Tibial artery (tissue), 4 donors: Measurements from ENCODE around the gene SLCO3A1.

Source experiments
- DNase-seq, 2 donors: peaks; one replicate each; pipeline ENCODE4 v3.0.0-alpha.2; 2019
- H3K27ac ChIP-seq, 2 donors: fragments of 200-600 bp; sonication (generic) in 1 of 2; 1 replicate in 1 of 2; 2 replicates in 1 of 2; pipeline ENCODE4 v1.5.1; 2018 to 2019; ENCODE audit warnings: mild to moderate bottlenecking in 1 of 2
- H3K27me3 ChIP-seq, 2 donors: fragments of 200-600 bp; sonication (generic) in 1 of 2; one replicate each; pipeline versions ENCODE4 v1.5.1 to v1.6.0; 2016 to 2019
- H3K36me3 ChIP-seq, 3 donors: fragments of 200-600 bp; sonication (generic) in 2 of 3; one replicate each; pipeline ENCODE4 v1.5.1; 2016 to 2019; ENCODE audit warnings: mild to moderate bottlenecking in 2 of 3
- H3K4me1 ChIP-seq, 4 donors: fragments of 200-600 bp; sonication (generic) in 2 of 4; 1 replicate in 3 of 4; 2 replicates in 1 of 4; pipeline ENCODE4 v1.5.1; 2016 to 2019
- H3K4me3 ChIP-seq, 2 donors: fragments of 200-600 bp; sonication (generic) in 1 of 2; 1 replicate in 1 of 2; 2 replicates in 1 of 2; pipeline ENCODE4 v1.5.1; 2018 to 2019; ENCODE audit warnings: mild to moderate bottlenecking in 2 of 2
- H3K9me3 ChIP-seq, 3 donors: fragments of 200-600 bp; sonication (generic) in 1 of 3; one replicate each; pipeline ENCODE4 v1.5.1; 2016 to 2019
- intact Hi-C: fragments of 100-400 bp; cut with DNase I; formaldehyde crosslinking; loops from one replicate; pipeline ENCODE4 v1.15.0; 2023; ENCODE audit warnings: low total_unique reads
- TF ChIP-seq, protein P1 (sequence below), 2 experiments: fragments of 200-600 bp in 1 of 2; fragments of 450-650 bp in 1 of 2; IDR thresholded peaks; one replicate each; pipeline ENCODE4 v1.5.1; 2017 to 2019; ENCODE audit warnings: antibody characterized with exemption in 2 of 2, mild to moderate bottlenecking in 1 of 2, moderate library complexity in 1 of 2

The SLCO3A1 gene

DNA sequence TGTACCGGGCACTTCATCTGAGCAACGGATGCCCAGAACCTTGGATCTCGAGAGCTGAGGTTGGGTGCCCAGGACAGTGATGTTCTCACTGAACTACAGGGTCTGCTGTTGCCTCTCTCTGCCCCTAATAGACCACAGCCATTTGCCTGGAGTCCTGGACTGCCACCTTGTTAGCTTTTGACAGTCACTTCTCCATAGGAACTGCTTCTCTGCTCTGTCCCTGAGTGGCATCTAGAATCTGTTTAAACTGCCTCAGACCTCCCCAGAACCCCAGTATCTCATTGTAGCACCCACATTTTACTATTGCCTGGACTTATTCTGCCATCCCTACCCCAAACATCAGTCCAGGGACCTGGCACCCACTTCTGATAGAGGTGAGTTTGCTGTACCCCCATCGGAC is 194.4 kb downstream of the SLCO3A1 start:
- intact Hi-C loops, result no loop called here
- Histone ChIP-seq H3K27ac (no peak overlapping the region), H3K36me3 (no peaks in the 10 kb centered on the region), H3K4me1 (peaks cover 0 to 4% (median 0%) of the 10 kb centered on the region in 4 donors), H3K27me3 (no peaks in the 10 kb centered on the region), H3K4me3 (no peak overlapping the region), H3K9me3 (no peaks in the 10 kb centered on the region)
- TF ChIP-seq, protein P1, sequence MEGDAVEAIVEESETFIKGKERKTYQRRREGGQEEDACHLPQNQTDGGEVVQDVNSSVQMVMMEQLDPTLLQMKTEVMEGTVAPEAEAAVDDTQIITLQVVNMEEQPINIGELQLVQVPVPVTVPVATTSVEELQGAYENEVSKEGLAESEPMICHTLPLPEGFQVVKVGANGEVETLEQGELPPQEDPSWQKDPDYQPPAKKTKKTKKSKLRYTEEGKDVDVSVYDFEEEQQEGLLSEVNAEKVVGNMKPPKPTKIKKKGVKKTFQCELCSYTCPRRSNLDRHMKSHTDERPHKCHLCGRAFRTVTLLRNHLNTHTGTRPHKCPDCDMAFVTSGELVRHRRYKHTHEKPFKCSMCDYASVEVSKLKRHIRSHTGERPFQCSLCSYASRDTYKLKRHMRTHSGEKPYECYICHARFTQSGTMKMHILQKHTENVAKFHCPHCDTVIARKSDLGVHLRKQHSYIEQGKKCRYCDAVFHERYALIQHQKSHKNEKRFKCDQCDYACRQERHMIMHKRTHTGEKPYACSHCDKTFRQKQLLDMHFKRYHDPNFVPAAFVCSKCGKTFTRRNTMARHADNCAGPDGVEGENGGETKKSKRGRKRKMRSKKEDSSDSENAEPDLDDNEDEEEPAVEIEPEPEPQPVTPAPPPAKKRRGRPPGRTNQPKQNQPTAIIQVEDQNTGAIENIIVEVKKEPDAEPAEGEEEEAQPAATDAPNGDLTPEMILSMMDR (IDR thresholded peaks at IDR 0.05), result no peak
- DNase-seq, result no peak

DNA sequence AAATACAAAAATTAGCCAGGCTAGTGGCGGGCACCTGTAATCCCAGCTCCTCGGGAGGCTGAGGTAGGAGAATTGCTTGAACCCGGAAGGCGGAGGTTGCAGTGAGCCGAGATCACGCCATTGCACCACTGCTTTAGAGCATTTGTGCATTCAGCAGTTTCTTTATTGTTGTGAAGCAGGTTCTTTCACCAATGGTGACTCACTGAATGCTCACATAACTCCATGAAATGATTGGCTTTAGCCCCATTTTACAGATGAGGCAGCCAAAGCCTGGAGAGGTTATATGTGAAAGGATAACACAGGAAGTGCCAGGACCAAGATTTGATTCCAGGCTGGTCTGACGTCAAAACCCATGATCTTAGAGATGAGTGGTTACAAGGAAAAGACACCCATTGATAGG is 195.2 kb downstream of the SLCO3A1 start:
- H3K36me3 ChIP-seq, result no peaks in the 10 kb centered on the region
- intact Hi-C loops, result no loop called here
- no peaks in the 10 kb centered on the region for H3K9me3 ChIP-seq
- H3K27me3 ChIP-seq, result no peaks in the 10 kb centered on the region
- no peak for DNase-seq
- no peak overlapping the region for H3K27ac ChIP-seq
- TF ChIP-seq, protein P1 (IDR thresholded peaks at IDR 0.05), result no peak
- no peak overlapping the region for H3K4me3 ChIP-seq
- peaks cover 0 to 4% (median 0%) of the 10 kb centered on the region in 4 donors for H3K4me1 ChIP-seq

DNA sequence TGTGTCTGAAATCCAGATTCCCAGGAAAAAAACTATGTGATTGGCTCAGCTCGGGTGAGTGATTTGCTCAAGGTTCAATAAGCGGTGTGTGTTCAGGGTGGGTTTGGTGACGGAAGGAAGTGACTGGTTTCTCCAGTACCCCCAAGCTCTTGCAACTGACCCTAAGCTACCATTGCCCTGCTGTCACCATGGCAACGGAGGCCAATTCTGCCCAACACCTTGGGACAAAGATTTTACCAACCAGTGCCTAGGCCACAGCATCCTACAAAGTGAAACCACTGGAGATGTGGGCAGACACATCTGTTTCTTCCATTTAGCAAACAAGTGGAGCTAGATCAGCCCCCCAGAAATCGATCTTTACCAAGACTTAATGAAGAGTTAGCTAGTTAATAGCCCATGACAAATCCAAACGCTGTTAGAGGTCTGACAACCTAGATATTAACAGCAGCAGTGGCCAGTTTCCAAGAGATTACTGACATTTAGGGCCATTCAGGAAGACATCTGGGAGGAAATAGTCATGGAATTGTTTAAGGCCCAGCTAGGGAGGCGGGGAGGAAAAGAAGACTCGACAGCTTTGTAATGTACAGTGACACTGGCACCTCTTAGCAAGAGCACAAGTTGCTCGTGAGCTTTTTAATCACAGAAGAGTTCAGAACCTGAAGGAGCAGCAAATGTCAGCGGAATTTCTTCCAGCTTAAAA is 195.9 kb downstream of the SLCO3A1 start:
- TF ChIP-seq, protein P1 (IDR thresholded peaks at IDR 0.05), result no peak
- H3K36me3 ChIP-seq, result no peaks in the 10 kb centered on the region
- H3K9me3 ChIP-seq, result no peaks in the 10 kb centered on the region
- H3K27me3 ChIP-seq, result no peaks in the 10 kb centered on the region
- intact Hi-C loops, result no loop called here
- no peak overlapping the region for H3K4me3 ChIP-seq
- no peak for DNase-seq
- H3K27ac ChIP-seq, result no peak overlapping the region
- peaks cover 0 to 4% (median 0%) of the 10 kb centered on the region in 4 donors for H3K4me1 ChIP-seq

DNA sequence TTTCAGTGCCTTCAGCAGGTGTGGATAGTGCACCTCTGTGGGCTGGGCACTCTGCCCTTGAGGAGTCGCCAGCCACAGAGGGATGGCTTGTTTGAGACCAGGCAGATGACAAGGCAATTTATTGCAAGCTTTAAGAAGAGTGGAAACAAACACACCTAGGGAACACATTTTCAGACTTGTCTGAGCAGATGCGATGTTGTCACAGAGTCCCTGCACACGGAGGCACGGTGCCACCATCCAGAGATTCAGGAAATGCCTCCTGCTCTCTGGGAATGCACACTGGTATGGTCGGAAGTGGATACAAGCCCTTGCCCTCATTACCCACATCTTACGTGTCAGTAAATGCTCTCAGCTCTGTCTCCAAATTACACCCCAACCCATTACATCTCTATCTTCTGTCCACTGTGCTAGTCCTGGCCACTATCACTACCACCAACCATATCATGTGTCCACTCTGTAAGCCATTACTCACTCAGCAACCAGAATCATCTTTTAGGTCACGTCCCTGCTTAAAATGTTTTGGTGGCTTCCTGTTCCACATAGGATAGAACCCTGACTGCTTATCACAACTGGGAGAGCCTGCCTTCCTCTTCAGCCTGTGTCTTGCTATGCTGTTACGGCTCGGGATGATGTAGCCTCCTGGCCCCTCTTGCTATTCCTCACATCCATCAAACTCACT is 196.9 kb downstream of the SLCO3A1 start:
- TF ChIP-seq, protein P1 (IDR thresholded peaks at IDR 0.05), result no peak
- intact Hi-C loops, result no loop called here
- Histone ChIP-seq H3K4me1 (peaks cover 0 to 4% (median 0%) of the 10 kb centered on the region in 4 donors), H3K9me3 (no peaks in the 10 kb centered on the region), H3K4me3 (no peak overlapping the region), H3K27me3 (no peaks in the 10 kb centered on the region), H3K36me3 (no peaks in the 10 kb centered on the region), H3K27ac (no peak overlapping the region)
- no peak for DNase-seq

DNA sequence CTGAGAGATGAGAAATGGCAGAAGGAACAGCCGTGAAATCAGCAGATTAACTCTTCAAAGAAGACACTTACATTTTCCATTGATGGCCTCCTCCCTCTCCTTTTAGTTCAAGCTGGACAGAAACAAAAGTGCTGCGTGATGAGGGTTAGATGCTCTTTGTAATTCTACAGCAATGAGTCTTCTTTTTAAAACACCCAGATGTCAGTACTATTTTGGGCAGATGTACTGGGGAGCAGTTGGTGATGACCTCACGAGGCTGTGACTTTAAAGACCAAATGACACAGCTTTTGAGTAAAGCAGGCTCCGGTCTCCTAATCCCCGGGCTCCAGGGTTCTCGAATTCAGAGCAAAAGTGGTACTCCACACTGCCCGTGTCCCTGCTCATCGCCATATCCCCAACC is 198.2 kb downstream of the SLCO3A1 start:
- no peaks in the 10 kb centered on the region for H3K36me3 ChIP-seq
- DNase-seq, result no peak
- H3K27ac ChIP-seq, result no peak overlapping the region
- H3K4me3 ChIP-seq, result no peak overlapping the region
- intact Hi-C loops, result no loop called here
- TF ChIP-seq, protein P1 (IDR thresholded peaks at IDR 0.05), result no peak
- no peaks in the 10 kb centered on the region for H3K27me3 ChIP-seq
- H3K4me1 ChIP-seq, result peaks cover 0 to 4% (median under 1%) of the 10 kb centered on the region in 4 donors
- no peaks in the 10 kb centered on the region for H3K9me3 ChIP-seq
